Measurements from ENCODE around the gene SSTR3. TPM values are rescaled to one million over a fixed set of nuclear protein-coding genes. Genes with fewer than 3 reads are reported as not detected.

Gene SSTR3
- total and polyA plus RNA-seq, 9 of the 15 experiments (the other 6 are each of a cell fraction or from before 2014, with no cell fraction given) = 0.03 TPM; not detected in 8

DNA sequence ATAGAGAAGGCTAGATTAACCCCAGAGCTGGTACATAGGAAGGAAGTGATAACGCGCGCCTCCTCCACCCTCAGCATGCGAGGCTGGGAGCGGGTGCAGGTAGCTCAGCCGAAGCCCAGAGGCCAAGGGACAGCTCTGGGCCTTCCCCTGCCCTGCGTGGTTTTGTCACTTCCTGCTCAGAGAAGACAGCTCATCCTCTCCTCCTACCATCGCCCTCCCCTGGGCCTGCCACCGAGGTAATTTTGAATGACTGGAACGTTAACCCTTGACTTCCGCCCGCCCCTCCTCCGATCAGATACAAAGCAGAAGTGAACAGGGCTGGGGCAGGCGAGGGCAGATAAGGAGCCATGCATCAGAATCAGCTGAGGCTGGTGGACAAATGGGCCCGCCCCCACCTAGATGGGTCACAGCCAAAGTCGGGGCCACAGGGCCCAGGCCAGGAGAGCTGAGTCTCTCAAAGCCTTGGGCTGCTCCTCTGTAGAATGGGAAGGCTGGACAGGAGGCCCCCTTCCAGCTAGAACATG is 30.2 kb upstream of the SSTR3 start (continued):
- TF ChIP-seq MGA (IDR thresholded peaks at IDR 0.05) (peak; percentile 73), THAP7 (CRISPR knock-in tag; IDR thresholded peaks at IDR 0.05) (no peak), RAD51 (IDR thresholded peaks at IDR 0.05; ENCODE audit: borderline replicate concordance, low read depth) (0 out of 2 replicates have a peak, but pooled peaks have one; percentile 10), ZNF121 (CRISPR knock-in tag; conservative IDR thresholded peaks at IDR 0.05) (no peak), ZNF165 (CRISPR knock-in tag; IDR thresholded peaks at IDR 0.05; ENCODE audit: borderline replicate concordance) (no peak), MIER1 (IDR thresholded peaks at IDR 0.05; ENCODE audit: low read depth) (no peak; the same call in 1 of the 2 replicates), GATAD2A (IDR thresholded peaks at IDR 0.05) (no peak), NR2C2 (CRISPR knock-in tag; IDR thresholded peaks at IDR 0.05) (no peak), NR2C2 (tag; IDR thresholded peaks at IDR 0.05) (peak; percentile 88), ZNF24 (IDR thresholded peaks at IDR 0.05) (no peak), CEBPG (CRISPR knock-in tag; IDR thresholded peaks at IDR 0.05) (no peak), CEBPG (tag; conservative IDR thresholded peaks at IDR 0.05 in 1 of 2, IDR thresholded peaks at IDR 0.05 in 1 of 2) (no peak)
- TF ChIP-seq, protein P1, sequence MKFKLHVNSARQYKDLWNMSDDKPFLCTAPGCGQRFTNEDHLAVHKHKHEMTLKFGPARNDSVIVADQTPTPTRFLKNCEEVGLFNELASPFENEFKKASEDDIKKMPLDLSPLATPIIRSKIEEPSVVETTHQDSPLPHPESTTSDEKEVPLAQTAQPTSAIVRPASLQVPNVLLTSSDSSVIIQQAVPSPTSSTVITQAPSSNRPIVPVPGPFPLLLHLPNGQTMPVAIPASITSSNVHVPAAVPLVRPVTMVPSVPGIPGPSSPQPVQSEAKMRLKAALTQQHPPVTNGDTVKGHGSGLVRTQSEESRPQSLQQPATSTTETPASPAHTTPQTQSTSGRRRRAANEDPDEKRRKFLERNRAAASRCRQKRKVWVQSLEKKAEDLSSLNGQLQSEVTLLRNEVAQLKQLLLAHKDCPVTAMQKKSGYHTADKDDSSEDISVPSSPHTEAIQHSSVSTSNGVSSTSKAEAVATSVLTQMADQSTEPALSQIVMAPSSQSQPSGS (CRISPR knock-in tag; IDR thresholded peaks at IDR 0.05) = no peak
- TF ChIP-seq, protein P2, sequence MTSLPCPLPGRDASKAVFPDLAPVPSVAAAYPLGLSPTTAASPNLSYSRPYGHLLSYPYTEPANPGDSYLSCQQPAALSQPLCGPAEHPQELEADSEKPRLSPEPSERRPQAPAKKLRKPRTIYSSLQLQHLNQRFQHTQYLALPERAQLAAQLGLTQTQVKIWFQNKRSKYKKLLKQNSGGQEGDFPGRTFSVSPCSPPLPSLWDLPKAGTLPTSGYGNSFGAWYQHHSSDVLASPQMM (CRISPR knock-in tag; IDR thresholded peaks at IDR 0.05) = no peak

Data from K562 (cell line).